SK-N-MC (cell line): ENCODE results near the gene CD300E.

Source experiments
- EZH2 ChIP-seq: fragments of 200-600 bp; sonication (generic); IDR thresholded peaks from one replicate; pipeline ENCODE4 v1.6.1; 2017; ENCODE audit warnings: antibody characterized with exemption
- POLR2AphosphoS5 ChIP-seq: IDR thresholded peaks from 2 replicates; pipeline ENCODE4 v1.6.1; 2012; ENCODE audit warnings: mild to moderate bottlenecking, low read depth, low read length, borderline replicate concordance

GRCh38 chr17:74641958-74642298 is 18.4 kb upstream of the CD300E start:
- TF ChIP-seq EZH2: no peak
- TF ChIP-seq POLR2AphosphoS5: no peak
